Thoracic aorta (tissue), 2 donors: ENCODE results near the gene UBE2Q1. TPM values are rescaled to one million over a fixed set of nuclear protein-coding genes. Genes with fewer than 3 reads are reported as not detected.

ENCODE experiments used
- ATAC-seq: fragments of 150-250 bp; one replicate; pipeline ENCODE4 v1.8.0; 2017; ENCODE audit warnings: low read depth; ENCODE audit not compliant: insufficient number of reproducible peaks, low FRiP score
- DNase-seq: peaks from one replicate; pipeline ENCODE4 v3.0.0-alpha.2; 2020; ENCODE audit warnings: low spot score
- H3K27ac ChIP-seq, 2 donors: fragments of 200-600 bp; sonication (generic); 1 replicate in 1 of 2; 2 replicates in 1 of 2; pipeline ENCODE4 v1.5.1; 2016; ENCODE audit warnings: mild to moderate bottlenecking in 2 of 2, moderate library complexity in 2 of 2
- H3K27me3 ChIP-seq: fragments of 200-600 bp; sonication (generic); replicated peaks from 2 replicates; pipeline ENCODE4 v1.6.0; 2016; ENCODE audit warnings: mild to moderate bottlenecking; ENCODE audit not compliant: insufficient read depth
- H3K36me3 ChIP-seq: fragments of 200-600 bp; sonication (generic); one replicate; pipeline ENCODE4 v1.5.1; 2016
- H3K4me1 ChIP-seq, 2 donors: fragments of 200-600 bp; sonication (generic); 1 replicate in 1 of 2; 2 replicates in 1 of 2; pipeline versions ENCODE4 v1.5.1 to v1.6.0; 2016; ENCODE audit warnings: low read depth in 2 of 2, mild to moderate bottlenecking in 1 of 2; ENCODE audit not compliant: control insufficient read depth in 1 of 2
- H3K4me3 ChIP-seq: fragments of 200-600 bp; sonication (generic); 2 replicates; pipeline ENCODE4 v1.5.1; 2016; ENCODE audit warnings: mild to moderate bottlenecking
- H3K9me3 ChIP-seq: fragments of 200-600 bp; sonication (generic); 2 replicates; pipeline ENCODE4 v1.5.1; 2016
- CTCF ChIP-seq: fragments of 200-600 bp; sonication (generic); IDR thresholded peaks from one replicate; pipeline ENCODE4 v1.5.1; 2019; ENCODE audit warnings: antibody characterized with exemption
- total RNA-seq, 2 donors: library from RNA; depleted of rRNA; stranded (reverse); fragments of >200 nt; gene quantifications; one replicate each; pipeline versions ENCODE4 v1.1.0 to v1.2.3, GENCODE V29; 2016

Gene UBE2Q1
- total RNA-seq: 10 to 100 TPM; 28.4 to 49.5 TPM

- H3K27ac ChIP-seq: peak within 1 kb of the TSS; percentile 72 to 92
- TF ChIP-seq CTCF: no peak
- H3K4me3 ChIP-seq: peak within 1 kb of the TSS; percentile 92
- ATAC-seq: no peak
- H3K36me3 ChIP-seq: peaks cover 26% of the 10 kb centered on the region
- no peak for DNase-seq
- H3K9me3 ChIP-seq: no peaks in the 10 kb centered on the region
- H3K27me3 ChIP-seq: no peaks in the 10 kb centered on the region
- peaks cover 12 to 25% of the 10 kb centered on the region in 2 donors for H3K4me1 ChIP-seq
These were observed at the start of gene UBE2Q1 for GRCh38 chr1:154557939-154558719. Gene UBE2Q1, minus strand, starts transcription at chr1:154558662. Its CDS starts 109 bp downstream, at chr1:154558553.

- DNase-seq: peak; percentile 79
- peak; percentile 95 for ATAC-seq
- no peak for TF ChIP-seq CTCF
- H3K4me3 ChIP-seq: peak within 1 kb of the TSS; percentile 99
- peaks cover 29 to 45% of the 10 kb centered on the region in 2 donors for H3K4me1 ChIP-seq
- peak within 1 kb of the TSS; percentile 96 to 98 for H3K27ac ChIP-seq
- no peaks in the 10 kb centered on the region for H3K36me3 ChIP-seq
- no peaks in the 10 kb centered on the region for H3K9me3 ChIP-seq
- H3K27me3 ChIP-seq: no peaks in the 10 kb centered on the region
These were observed 49.3 kb upstream of the UBE2Q1 start, which contains the start of gene ADAR for GRCh38 chr1:154607609-154608396. Gene ADAR, minus strand, starts transcription at chr1:154608186. Its CDS starts 180 bp downstream, at chr1:154608006.

GRCh38 chr1:154607106-154607608 lies 48.7 kb upstream of the UBE2Q1 start:
- H3K9me3 ChIP-seq: no peaks in the 10 kb centered on the region
- H3K4me3 ChIP-seq: peak overlapping the region; percentile 99
- no peaks in the 10 kb centered on the region for H3K27me3 ChIP-seq
- DNase-seq (no peak), ATAC-seq (no peak)
- peaks cover 29 to 45% of the 10 kb centered on the region in 2 donors for H3K4me1 ChIP-seq
- peaks cover 3% of the 10 kb centered on the region for H3K36me3 ChIP-seq
- TF ChIP-seq CTCF: no peak
- H3K27ac ChIP-seq: peak overlapping the region; percentile 96 to 98

- no peaks in the 10 kb centered on the region for H3K27me3 ChIP-seq
- ATAC-seq: no peak
- peaks cover 29 to 47% of the 10 kb centered on the region in 2 donors for H3K4me1 ChIP-seq
- no peak for TF ChIP-seq CTCF
- no peak for DNase-seq
- no peak overlapping the region for H3K4me3 ChIP-seq
- H3K9me3 ChIP-seq: no peaks in the 10 kb centered on the region
- H3K36me3 ChIP-seq: peaks cover 18% of the 10 kb centered on the region
- H3K27ac ChIP-seq: no peak overlapping the region
These were observed 47.1 kb upstream of the UBE2Q1 start for GRCh38 chr1:154605534-154605933.

- no peak for ATAC-seq
- Histone ChIP-seq H3K36me3 (peaks cover 19% of the 10 kb centered on the region), H3K27ac (no peak overlapping the region), H3K4me1 (peaks cover 35 to 58% of the 10 kb centered on the region in 2 donors), H3K27me3 (no peaks in the 10 kb centered on the region), H3K9me3 (no peaks in the 10 kb centered on the region), H3K4me3 (no peak overlapping the region)
- DNase-seq: no peak
- TF ChIP-seq CTCF: no peak
These were observed 44.9 kb upstream of the UBE2Q1 start for GRCh38 chr1:154603317-154603716.
